ENCODE results near the gene ZEB2.

- no peak for TF ChIP-seq POLR2A (IDR thresholded peaks at IDR 0.05)
- TF ChIP-seq CTCF (IDR thresholded peaks at IDR 0.05) = no peak
Measured at GRCh38 chr2:144503242-144503641, 16.7 kb downstream of the ZEB2 start.

All from ovary (tissue), 3 donors.